Measurements from ENCODE around the gene RETN.
A peak's percentile ranks its signal among the peaks of the same experiment; 100 is the strongest.

The RETN gene

GRCh38 chr19:7690779-7691258 lies 22.0 kb downstream of the RETN start:
- no peak overlapping the region for H2BK12ac ChIP-seq (ENCODE audit: low read length)
- H3K4ac ChIP-seq (ENCODE audit: low read length), result no peak overlapping the region
- no peak overlapping the region for H2AK5ac ChIP-seq (ENCODE audit: low read depth, low read length)
- no peak overlapping the region for H2AFZ ChIP-seq (ENCODE audit: low read length)
- H4K91ac ChIP-seq (ENCODE audit: low read depth, low read length, poor library complexity), result no peak overlapping the region
- H3K27me3 ChIP-seq (ENCODE audit: control insufficient read depth in 3 of 3, insufficient read depth in 3 of 3, low read depth in 1 of 3, low read length in 3 of 3), result peaks cover 0 to 1% (median 0%) of the 10 kb centered on the region in 3 experiments
- no peak overlapping the region for H2BK120ac ChIP-seq (ENCODE audit: low read depth, low read length)
- H3K27ac ChIP-seq (replicated peaks; ENCODE audit: low read length), result no peak overlapping the region
- H3K4me3 ChIP-seq (ENCODE audit: low read length in 2 of 2), result peak overlapping the region in 1 of 2 donors; percentile 18
- H3K9me3 ChIP-seq (replicated peaks in 1 of 2; ENCODE audit: control insufficient read depth in 2 of 2, insufficient read depth in 1 of 2, low read depth in 1 of 2, low read length in 2 of 2), result peaks cover 0 to 15% of the 10 kb centered on the region in 2 donors
- H3K4me1 ChIP-seq (ENCODE audit: control insufficient read depth in 2 of 2, insufficient read depth in 1 of 2, low read depth in 1 of 2, low read length in 2 of 2), result no peaks in the 10 kb centered on the region
- WGBS, 2 donors (ENCODE audit: extremely low coverage in 2 of 2, insufficient read length in 2 of 2, insufficient replicate concordance in 1 of 2), result no CpG with 5 or more reads among the region's 8 CpGs
- peak overlapping the region; percentile 19 for H4K8ac ChIP-seq (ENCODE audit: low read depth, low read length)
- no peak overlapping the region for H3K9ac ChIP-seq (ENCODE audit: low read depth, low read length, poor library complexity)
- no peak overlapping the region for H3K18ac ChIP-seq (ENCODE audit: low read length)
- H2BK15ac ChIP-seq (ENCODE audit: low read length), result no peak overlapping the region
- H3K23ac ChIP-seq (ENCODE audit: low read depth, low read length, poor library complexity), result peak overlapping the region; percentile 55
- no peak overlapping the region for H3K4me2 ChIP-seq (ENCODE audit: insufficient read depth, low read length, poor library complexity, severe bottlenecking)
- no peak for DNase-seq (ENCODE audit: low spot score)
- H3K79me1 ChIP-seq (ENCODE audit: low read depth, low read length), result peaks cover 3% of the 10 kb centered on the region
- no peaks in the 10 kb centered on the region for H3K36me3 ChIP-seq (replicated peaks in 1 of 2; ENCODE audit: control insufficient read depth in 2 of 2, insufficient read depth in 2 of 2, low read length in 2 of 2)
- no peak overlapping the region for H3K14ac ChIP-seq (ENCODE audit: low read length)
- no peak overlapping the region for H2BK5ac ChIP-seq (ENCODE audit: low read length)

- H4K91ac ChIP-seq (ENCODE audit: low read depth, low read length, poor library complexity), result no peak overlapping the region
- peaks cover 3% of the 10 kb centered on the region for H3K79me1 ChIP-seq (ENCODE audit: low read depth, low read length)
- H3K27me3 ChIP-seq (ENCODE audit: control insufficient read depth in 3 of 3, insufficient read depth in 3 of 3, low read depth in 1 of 3, low read length in 3 of 3), result peaks cover 0 to 1% (median 0%) of the 10 kb centered on the region in 3 experiments
- DNase-seq (ENCODE audit: low spot score), result no peak
- peaks cover 0 to 15% of the 10 kb centered on the region in 2 donors for H3K9me3 ChIP-seq (replicated peaks in 1 of 2; ENCODE audit: control insufficient read depth in 2 of 2, insufficient read depth in 1 of 2, low read depth in 1 of 2, low read length in 2 of 2)
- H3K4ac ChIP-seq (ENCODE audit: low read length), result no peak overlapping the region
- H3K27ac ChIP-seq (replicated peaks; ENCODE audit: low read length), result no peak overlapping the region
- H2BK120ac ChIP-seq (ENCODE audit: low read depth, low read length), result no peak overlapping the region
- peak overlapping the region; percentile 19 for H4K8ac ChIP-seq (ENCODE audit: low read depth, low read length)
- no peak overlapping the region for H3K9ac ChIP-seq (ENCODE audit: low read depth, low read length, poor library complexity)
- no peak overlapping the region for H2BK15ac ChIP-seq (ENCODE audit: low read length)
- H3K18ac ChIP-seq (ENCODE audit: low read length), result no peak overlapping the region
- no peaks in the 10 kb centered on the region for H3K36me3 ChIP-seq (replicated peaks in 1 of 2; ENCODE audit: control insufficient read depth in 2 of 2, insufficient read depth in 2 of 2, low read length in 2 of 2)
- H2AK5ac ChIP-seq (ENCODE audit: low read depth, low read length), result no peak overlapping the region
- no peaks in the 10 kb centered on the region for H3K4me1 ChIP-seq (ENCODE audit: control insufficient read depth in 2 of 2, insufficient read depth in 1 of 2, low read depth in 1 of 2, low read length in 2 of 2)
- H3K23ac ChIP-seq (ENCODE audit: low read depth, low read length, poor library complexity), result peak overlapping the region; percentile 12
- no peak overlapping the region for H2BK5ac ChIP-seq (ENCODE audit: low read length)
- peak overlapping the region in 1 of 2 donors; percentile 62 for H3K4me3 ChIP-seq (ENCODE audit: low read length in 2 of 2)
- no peak overlapping the region for H2AFZ ChIP-seq (ENCODE audit: low read length)
- no peak overlapping the region for H3K14ac ChIP-seq (ENCODE audit: low read length)
- no peak overlapping the region for H3K4me2 ChIP-seq (ENCODE audit: insufficient read depth, low read length, poor library complexity, severe bottlenecking)
- H2BK12ac ChIP-seq (ENCODE audit: low read length), result no peak overlapping the region
Measured at GRCh38 chr19:7691497-7691896, 22.6 kb downstream of the RETN start.

- Histone ChIP-seq H3K4me2 (ENCODE audit: insufficient read depth, low read length, poor library complexity, severe bottlenecking) (no peak overlapping the region), H3K4me3 (ENCODE audit: low read length in 2 of 2) (peak overlapping the region in 1 of 2 donors; percentile 43), H3K79me1 (ENCODE audit: low read depth, low read length) (peaks cover 3% of the 10 kb centered on the region), H3K27me3 (ENCODE audit: control insufficient read depth in 3 of 3, insufficient read depth in 3 of 3, low read depth in 1 of 3, low read length in 3 of 3) (peaks cover 0 to 4% (median 1%) of the 10 kb centered on the region in 3 experiments), H3K36me3 (replicated peaks in 1 of 2; ENCODE audit: control insufficient read depth in 2 of 2, insufficient read depth in 2 of 2, low read length in 2 of 2) (no peaks in the 10 kb centered on the region), H2AFZ (ENCODE audit: low read length) (no peak overlapping the region), H4K8ac (ENCODE audit: low read depth, low read length) (peak overlapping the region; percentile 29), H3K14ac (ENCODE audit: low read length) (no peak overlapping the region), H3K4ac (ENCODE audit: low read length) (no peak overlapping the region), H4K91ac (ENCODE audit: low read depth, low read length, poor library complexity) (no peak overlapping the region), H3K9me3 (replicated peaks in 1 of 2; ENCODE audit: control insufficient read depth in 2 of 2, insufficient read depth in 1 of 2, low read depth in 1 of 2, low read length in 2 of 2) (peaks cover 0 to 15% of the 10 kb centered on the region in 2 donors), H2BK15ac (ENCODE audit: low read length) (no peak overlapping the region), H3K9ac (ENCODE audit: low read depth, low read length, poor library complexity) (no peak overlapping the region), H2BK5ac (ENCODE audit: low read length) (no peak overlapping the region), H3K18ac (ENCODE audit: low read length) (no peak overlapping the region), H3K4me1 (ENCODE audit: control insufficient read depth in 2 of 2, insufficient read depth in 1 of 2, low read depth in 1 of 2, low read length in 2 of 2) (no peaks in the 10 kb centered on the region), H3K27ac (replicated peaks; ENCODE audit: low read length) (no peak overlapping the region), H3K23ac (ENCODE audit: low read depth, low read length, poor library complexity) (no peak overlapping the region), H2BK12ac (ENCODE audit: low read length) (no peak overlapping the region), H2BK120ac (ENCODE audit: low read depth, low read length) (no peak overlapping the region), H2AK5ac (ENCODE audit: low read depth, low read length) (no peak overlapping the region)
- 100% methylated on average over 1 of the region's 13 CpGs; no CpG with 5 or more reads in 1 of the 2 donors for WGBS, 2 donors (ENCODE audit: extremely low coverage in 2 of 2, insufficient read length in 2 of 2, insufficient replicate concordance in 1 of 2)
- no peak for DNase-seq (ENCODE audit: low spot score)
Measured at GRCh38 chr19:7692417-7693088, 23.7 kb downstream of the RETN start.

- H2AK5ac ChIP-seq (ENCODE audit: low read depth, low read length), result no peak overlapping the region
- no peak overlapping the region for H3K4me2 ChIP-seq (ENCODE audit: insufficient read depth, low read length, poor library complexity, severe bottlenecking)
- no peak for DNase-seq (ENCODE audit: low spot score)
- H3K23ac ChIP-seq (ENCODE audit: low read depth, low read length, poor library complexity), result no peak overlapping the region
- no peak overlapping the region for H2BK120ac ChIP-seq (ENCODE audit: low read depth, low read length)
- no peak overlapping the region for H3K18ac ChIP-seq (ENCODE audit: low read length)
- no peak overlapping the region for H3K27ac ChIP-seq (replicated peaks; ENCODE audit: low read length)
- H3K9ac ChIP-seq (ENCODE audit: low read depth, low read length, poor library complexity), result no peak overlapping the region
- no peaks in the 10 kb centered on the region for H3K36me3 ChIP-seq (replicated peaks in 1 of 2; ENCODE audit: control insufficient read depth in 2 of 2, insufficient read depth in 2 of 2, low read length in 2 of 2)
- no peak overlapping the region for H2BK5ac ChIP-seq (ENCODE audit: low read length)
- no peak overlapping the region for H4K91ac ChIP-seq (ENCODE audit: low read depth, low read length, poor library complexity)
- no peaks in the 10 kb centered on the region for H3K79me1 ChIP-seq (ENCODE audit: low read depth, low read length)
- H2AFZ ChIP-seq (ENCODE audit: low read length), result no peak overlapping the region
- H3K4me3 ChIP-seq (ENCODE audit: low read length in 2 of 2), result no peak overlapping the region
- H4K8ac ChIP-seq (ENCODE audit: low read depth, low read length), result no peak overlapping the region
- H2BK12ac ChIP-seq (ENCODE audit: low read length), result no peak overlapping the region
- no peaks in the 10 kb centered on the region for H3K4me1 ChIP-seq (ENCODE audit: control insufficient read depth in 2 of 2, insufficient read depth in 1 of 2, low read depth in 1 of 2, low read length in 2 of 2)
- no peak overlapping the region for H3K4ac ChIP-seq (ENCODE audit: low read length)
- H3K14ac ChIP-seq (ENCODE audit: low read length), result no peak overlapping the region
- H2BK15ac ChIP-seq (ENCODE audit: low read length), result no peak overlapping the region
- H3K9me3 ChIP-seq (replicated peaks in 1 of 2; ENCODE audit: control insufficient read depth in 2 of 2, insufficient read depth in 1 of 2, low read depth in 1 of 2, low read length in 2 of 2), result peaks cover 0 to 15% of the 10 kb centered on the region in 2 donors
- WGBS, 2 donors (ENCODE audit: extremely low coverage in 2 of 2, insufficient read length in 2 of 2, insufficient replicate concordance in 1 of 2), result no CpG with 5 or more reads among the region's 4 CpGs
- H3K27me3 ChIP-seq (ENCODE audit: control insufficient read depth in 3 of 3, insufficient read depth in 3 of 3, low read depth in 1 of 3, low read length in 3 of 3), result peaks cover 0 to 12% (median 1%) of the 10 kb centered on the region in 3 experiments
Measured at GRCh38 chr19:7694499-7694898, 25.6 kb downstream of the RETN start.
